ENCODE measurements around the gene PODXL.

The PODXL gene

DNA sequence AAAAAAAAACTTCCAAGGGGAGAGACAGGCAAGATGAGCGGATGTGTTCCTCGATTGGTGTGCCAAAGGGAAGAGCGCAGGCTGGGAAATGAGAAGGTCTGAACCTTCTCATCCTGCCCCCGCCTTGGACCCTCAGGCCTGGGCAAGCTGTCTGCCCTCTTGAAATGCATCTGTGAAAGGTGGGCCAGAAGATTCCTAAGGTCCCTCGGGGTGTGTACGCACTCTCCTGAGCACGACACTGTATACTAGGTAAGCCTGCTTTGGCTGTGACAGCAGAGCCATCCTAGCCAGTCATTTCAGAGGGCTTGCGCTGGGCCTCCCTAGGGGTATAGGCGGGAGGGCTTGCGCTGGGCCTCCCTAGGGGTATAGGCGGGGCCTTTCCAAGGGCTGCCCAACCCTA is 26.8 kb downstream of the PODXL start:
- H3K9ac ChIP-seq (ENCODE audit: low read length in 5 of 5): no peak overlapping the region
- no peaks in the 10 kb centered on the region for H3K9me3 ChIP-seq (ENCODE audit: control insufficient read depth in 5 of 5, low read length in 5 of 5)
- H3K4me3 ChIP-seq (ENCODE audit: low read depth in 1 of 5, low read length in 5 of 5): no peak overlapping the region
- no peak overlapping the region for H3K27ac ChIP-seq (ENCODE audit: low read depth, low read length)
- peaks cover 0 to 5% (median 0%) of the 10 kb centered on the region in 5 donors for H3K27me3 ChIP-seq (ENCODE audit: control insufficient read depth in 5 of 5, insufficient read depth in 4 of 5, low read length in 5 of 5)
- peaks cover 0 to 50% (median 2%) of the 10 kb centered on the region in 5 donors for H3K4me1 ChIP-seq (ENCODE audit: control insufficient read depth in 5 of 5, insufficient read depth in 5 of 5, low read length in 5 of 5)
- no peaks in the 10 kb centered on the region for H3K36me3 ChIP-seq (ENCODE audit: control insufficient read depth in 5 of 5, insufficient read depth in 5 of 5, low read length in 5 of 5)

DNA sequence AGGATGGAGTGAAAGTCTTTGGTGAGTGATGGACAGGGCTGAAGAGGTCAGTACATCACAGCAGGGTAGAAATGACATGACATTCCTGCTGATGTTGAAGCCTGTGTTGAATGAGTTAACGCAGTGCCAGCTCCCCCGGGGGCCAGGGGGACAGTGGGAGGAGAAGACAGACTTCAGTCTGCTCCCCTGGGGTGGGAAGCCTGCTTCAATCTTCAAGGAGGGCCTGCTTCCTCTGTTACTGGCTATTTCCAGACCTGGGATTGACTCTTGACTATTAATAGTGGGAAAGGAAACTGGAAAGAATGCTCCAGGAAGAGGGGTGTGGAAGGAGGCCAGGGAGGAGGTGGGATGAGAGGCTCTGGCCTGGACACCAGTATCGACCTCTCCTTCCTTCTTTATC is 27.2 kb downstream of the PODXL start:
- Histone ChIP-seq H3K4me1 (ENCODE audit: control insufficient read depth in 5 of 5, insufficient read depth in 5 of 5, low read length in 5 of 5) (peaks cover 0 to 52% (median 2%) of the 10 kb centered on the region in 5 donors), H3K9me3 (ENCODE audit: control insufficient read depth in 5 of 5, low read length in 5 of 5) (no peaks in the 10 kb centered on the region), H3K36me3 (ENCODE audit: control insufficient read depth in 5 of 5, insufficient read depth in 5 of 5, low read length in 5 of 5) (no peaks in the 10 kb centered on the region), H3K27me3 (ENCODE audit: control insufficient read depth in 5 of 5, insufficient read depth in 4 of 5, low read length in 5 of 5) (peaks cover 0 to 5% (median 0%) of the 10 kb centered on the region in 5 donors), H3K9ac (ENCODE audit: low read length in 5 of 5) (no peak overlapping the region), H3K4me3 (ENCODE audit: low read depth in 1 of 5, low read length in 5 of 5) (no peak overlapping the region), H3K27ac (ENCODE audit: low read depth, low read length) (peak overlapping the region; percentile 4)

- peaks cover 0 to 5% (median 0%) of the 10 kb centered on the region in 5 donors for H3K27me3 ChIP-seq (ENCODE audit: control insufficient read depth in 5 of 5, insufficient read depth in 4 of 5, low read length in 5 of 5)
Measured at GRCh38 chr7:131527456-131527855, 29.0 kb downstream of the PODXL start.

DNA sequence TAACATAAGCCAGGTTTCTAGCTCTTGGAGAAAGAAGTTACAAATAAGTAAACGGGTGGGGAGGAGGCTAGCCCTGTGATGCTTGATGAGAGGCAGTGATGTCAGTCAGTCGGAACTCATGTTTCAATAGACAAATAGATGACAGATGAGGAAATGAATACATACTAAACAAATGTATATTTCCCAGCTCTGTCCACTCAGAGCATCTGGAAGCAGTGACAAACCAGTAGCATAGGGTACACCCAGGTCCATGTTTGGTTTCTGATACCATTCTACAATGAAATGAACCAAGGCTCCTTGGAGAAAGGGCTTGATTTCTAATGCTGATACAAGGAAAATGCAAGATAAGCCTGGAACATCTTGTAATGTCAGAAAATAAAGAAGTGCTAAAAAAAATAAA is 30.6 kb downstream of the PODXL start:
- H3K9ac ChIP-seq (ENCODE audit: low read length in 5 of 5): no peak overlapping the region
- H3K27ac ChIP-seq (ENCODE audit: low read depth, low read length): peak overlapping the region; percentile 32
- H3K36me3 ChIP-seq (ENCODE audit: control insufficient read depth in 5 of 5, insufficient read depth in 5 of 5, low read length in 5 of 5): no peaks in the 10 kb centered on the region
- no peaks in the 10 kb centered on the region for H3K9me3 ChIP-seq (ENCODE audit: control insufficient read depth in 5 of 5, low read length in 5 of 5)
- H3K4me3 ChIP-seq (ENCODE audit: low read depth in 1 of 5, low read length in 5 of 5): no peak overlapping the region
- H3K4me1 ChIP-seq (ENCODE audit: control insufficient read depth in 5 of 5, insufficient read depth in 5 of 5, low read length in 5 of 5): peaks cover 0 to 57% (median 2%) of the 10 kb centered on the region in 5 donors
- H3K27me3 ChIP-seq (ENCODE audit: control insufficient read depth in 5 of 5, insufficient read depth in 4 of 5, low read length in 5 of 5): peaks cover 0 to 5% (median 0%) of the 10 kb centered on the region in 5 donors

More at GRCh38 chr7:131527456-131527855, 29.0 kb downstream of the PODXL start:
- peaks cover 0 to 43% (median 2%) of the 10 kb centered on the region in 5 donors for H3K4me1 ChIP-seq (ENCODE audit: control insufficient read depth in 5 of 5, insufficient read depth in 5 of 5, low read length in 5 of 5)
- no peaks in the 10 kb centered on the region for H3K36me3 ChIP-seq (ENCODE audit: control insufficient read depth in 5 of 5, insufficient read depth in 5 of 5, low read length in 5 of 5)
- H3K27ac ChIP-seq (ENCODE audit: low read depth, low read length): no peak overlapping the region
- no peaks in the 10 kb centered on the region for H3K9me3 ChIP-seq (ENCODE audit: control insufficient read depth in 5 of 5, low read length in 5 of 5)
- H3K4me3 ChIP-seq (ENCODE audit: low read depth in 1 of 5, low read length in 5 of 5): no peak overlapping the region
- no peak overlapping the region for H3K9ac ChIP-seq (ENCODE audit: low read length in 5 of 5)

GRCh38 chr7:131524703-131525102 is 31.7 kb downstream of the PODXL start:
- no peak overlapping the region for H3K9ac ChIP-seq (ENCODE audit: low read length in 5 of 5)
- H3K9me3 ChIP-seq (ENCODE audit: control insufficient read depth in 5 of 5, low read length in 5 of 5): no peaks in the 10 kb centered on the region
- H3K4me1 ChIP-seq (ENCODE audit: control insufficient read depth in 5 of 5, insufficient read depth in 5 of 5, low read length in 5 of 5): peaks cover 0 to 56% (median 2%) of the 10 kb centered on the region in 5 donors
- H3K27me3 ChIP-seq (ENCODE audit: control insufficient read depth in 5 of 5, insufficient read depth in 4 of 5, low read length in 5 of 5): peaks cover 0 to 5% (median 0%) of the 10 kb centered on the region in 5 donors
- no peaks in the 10 kb centered on the region for H3K36me3 ChIP-seq (ENCODE audit: control insufficient read depth in 5 of 5, insufficient read depth in 5 of 5, low read length in 5 of 5)
- no peak overlapping the region for H3K27ac ChIP-seq (ENCODE audit: low read depth, low read length)
- no peak overlapping the region for H3K4me3 ChIP-seq (ENCODE audit: low read depth in 1 of 5, low read length in 5 of 5)

- no peaks in the 10 kb centered on the region for H3K36me3 ChIP-seq (ENCODE audit: control insufficient read depth in 5 of 5, insufficient read depth in 5 of 5, low read length in 5 of 5)
- no peak overlapping the region for H3K4me3 ChIP-seq (ENCODE audit: low read depth in 1 of 5, low read length in 5 of 5)
- peaks cover 0 to 55% (median 0%) of the 10 kb centered on the region in 5 donors for H3K4me1 ChIP-seq (ENCODE audit: control insufficient read depth in 5 of 5, insufficient read depth in 5 of 5, low read length in 5 of 5)
- no peak overlapping the region for H3K27ac ChIP-seq (ENCODE audit: low read depth, low read length)
- H3K9me3 ChIP-seq (ENCODE audit: control insufficient read depth in 5 of 5, low read length in 5 of 5): no peaks in the 10 kb centered on the region
- peaks cover 0 to 2% (median 0%) of the 10 kb centered on the region in 5 donors for H3K27me3 ChIP-seq (ENCODE audit: control insufficient read depth in 5 of 5, insufficient read depth in 4 of 5, low read length in 5 of 5)
- H3K9ac ChIP-seq (ENCODE audit: low read length in 5 of 5): no peak overlapping the region
Measured at GRCh38 chr7:131524115-131524514, 32.3 kb downstream of the PODXL start.

DNA sequence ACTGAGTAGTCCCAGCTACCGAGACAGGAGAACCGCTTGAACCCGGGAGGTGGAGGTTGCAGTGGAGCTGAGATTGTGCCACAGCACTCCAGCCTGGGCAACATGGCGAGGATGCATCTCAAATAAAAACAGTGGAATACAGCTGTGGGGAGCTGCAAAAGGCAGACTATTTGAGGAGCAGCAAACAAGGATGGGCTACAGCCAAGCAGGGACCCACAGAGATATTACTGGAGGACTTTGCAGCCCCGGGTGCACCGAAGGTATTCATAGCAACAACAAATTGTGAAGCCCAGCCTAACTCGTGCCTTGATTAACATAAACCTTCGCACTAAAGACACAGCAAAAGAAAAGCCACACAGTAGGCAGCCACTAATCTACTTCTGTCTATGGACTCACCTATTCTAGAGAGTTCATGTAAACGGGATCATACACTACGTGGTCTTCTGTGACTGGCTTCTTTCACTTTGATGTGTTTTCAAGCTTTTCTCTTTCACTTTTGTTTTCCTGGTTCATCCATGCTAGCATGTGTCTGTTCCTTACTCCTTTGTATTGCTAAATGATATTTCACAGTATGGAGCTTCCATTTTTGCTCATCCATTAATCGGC is 34.0 kb downstream of the PODXL start:
- Histone ChIP-seq H3K9ac (ENCODE audit: low read length in 5 of 5) (no peak overlapping the region), H3K4me1 (ENCODE audit: control insufficient read depth in 5 of 5, insufficient read depth in 5 of 5, low read length in 5 of 5) (peaks cover 0 to 58% (median 0%) of the 10 kb centered on the region in 5 donors), H3K27ac (ENCODE audit: low read depth, low read length) (peak overlapping the region; percentile 32), H3K27me3 (ENCODE audit: control insufficient read depth in 5 of 5, insufficient read depth in 4 of 5, low read length in 5 of 5) (no peaks in the 10 kb centered on the region), H3K9me3 (ENCODE audit: control insufficient read depth in 5 of 5, low read length in 5 of 5) (no peaks in the 10 kb centered on the region), H3K36me3 (ENCODE audit: control insufficient read depth in 5 of 5, insufficient read depth in 5 of 5, low read length in 5 of 5) (no peaks in the 10 kb centered on the region), H3K4me3 (ENCODE audit: low read depth in 1 of 5, low read length in 5 of 5) (peak overlapping the region in 3 of 5 donors; percentile 1 to 44 (median 35))

GRCh38 chr7:131521651-131522163 is 34.7 kb downstream of the PODXL start:
- Histone ChIP-seq H3K36me3 (ENCODE audit: control insufficient read depth in 5 of 5, insufficient read depth in 5 of 5, low read length in 5 of 5) (no peaks in the 10 kb centered on the region), H3K9ac (ENCODE audit: low read length in 5 of 5) (peak overlapping the region in 1 of 5 donors; percentile 23), H3K4me1 (ENCODE audit: control insufficient read depth in 5 of 5, insufficient read depth in 5 of 5, low read length in 5 of 5) (peaks cover 0 to 52% (median 0%) of the 10 kb centered on the region in 5 donors), H3K9me3 (ENCODE audit: control insufficient read depth in 5 of 5, low read length in 5 of 5) (no peaks in the 10 kb centered on the region), H3K27ac (ENCODE audit: low read depth, low read length) (peak overlapping the region; percentile 32), H3K4me3 (ENCODE audit: low read depth in 1 of 5, low read length in 5 of 5) (no peak overlapping the region), H3K27me3 (ENCODE audit: control insufficient read depth in 5 of 5, insufficient read depth in 4 of 5, low read length in 5 of 5) (no peaks in the 10 kb centered on the region)

GRCh38 chr7:131518626-131519025 is 37.8 kb downstream of the PODXL start:
- no peaks in the 10 kb centered on the region for H3K27me3 ChIP-seq (ENCODE audit: control insufficient read depth in 5 of 5, insufficient read depth in 4 of 5, low read length in 5 of 5)
- no peak overlapping the region for H3K9ac ChIP-seq (ENCODE audit: low read length in 5 of 5)
- H3K4me3 ChIP-seq (ENCODE audit: low read depth in 1 of 5, low read length in 5 of 5): no peak overlapping the region
- H3K27ac ChIP-seq (ENCODE audit: low read depth, low read length): peak overlapping the region; percentile 3
- H3K36me3 ChIP-seq (ENCODE audit: control insufficient read depth in 5 of 5, insufficient read depth in 5 of 5, low read length in 5 of 5): no peaks in the 10 kb centered on the region
- H3K4me1 ChIP-seq (ENCODE audit: control insufficient read depth in 5 of 5, insufficient read depth in 5 of 5, low read length in 5 of 5): peaks cover 0 to 43% (median 3%) of the 10 kb centered on the region in 5 donors
- no peaks in the 10 kb centered on the region for H3K9me3 ChIP-seq (ENCODE audit: control insufficient read depth in 5 of 5, low read length in 5 of 5)

DNA sequence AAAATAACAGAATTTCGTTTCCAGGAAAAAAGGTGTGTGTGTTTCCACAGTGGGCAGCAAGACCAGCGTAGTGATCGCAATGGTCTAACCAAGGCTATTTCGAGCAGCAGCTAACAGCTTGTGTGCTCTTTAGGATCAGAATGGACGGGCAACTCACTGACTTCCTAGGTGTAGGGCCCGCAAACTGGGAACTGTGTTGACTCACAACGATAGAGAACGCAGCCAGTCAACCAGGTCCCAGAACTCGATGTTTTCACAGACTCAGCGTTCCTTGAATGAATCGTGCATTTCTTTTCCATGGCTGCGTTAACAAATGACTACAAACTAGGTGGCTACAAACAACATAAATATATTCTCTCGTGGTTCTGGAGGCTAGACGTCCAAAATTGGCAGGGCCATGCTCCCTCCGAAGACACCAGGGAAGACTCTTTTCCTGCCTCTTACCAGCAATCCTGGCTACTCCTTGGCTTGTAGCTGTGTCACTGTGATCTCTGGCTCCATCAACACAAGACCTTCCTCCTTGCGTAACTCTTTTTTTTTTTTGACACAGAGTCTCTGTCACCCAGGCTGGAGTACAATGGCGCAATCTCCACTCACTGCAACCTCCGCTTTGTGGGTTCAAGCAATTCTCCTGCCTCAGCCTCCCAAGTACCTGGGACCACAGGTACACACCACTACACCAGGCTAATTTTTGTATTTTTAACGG is 39.1 kb downstream of the PODXL start:
- H3K9ac ChIP-seq (ENCODE audit: low read length in 5 of 5): no peak overlapping the region
- no peaks in the 10 kb centered on the region for H3K27me3 ChIP-seq (ENCODE audit: control insufficient read depth in 5 of 5, insufficient read depth in 4 of 5, low read length in 5 of 5)
- no peaks in the 10 kb centered on the region for H3K9me3 ChIP-seq (ENCODE audit: control insufficient read depth in 5 of 5, low read length in 5 of 5)
- H3K36me3 ChIP-seq (ENCODE audit: control insufficient read depth in 5 of 5, insufficient read depth in 5 of 5, low read length in 5 of 5): no peaks in the 10 kb centered on the region
- no peak overlapping the region for H3K4me3 ChIP-seq (ENCODE audit: low read depth in 1 of 5, low read length in 5 of 5)
- H3K27ac ChIP-seq (ENCODE audit: low read depth, low read length): no peak overlapping the region
- peaks cover 4 to 50% (median 10%) of the 10 kb centered on the region in 5 donors for H3K4me1 ChIP-seq (ENCODE audit: control insufficient read depth in 5 of 5, insufficient read depth in 5 of 5, low read length in 5 of 5)
